Suprapubic skin (tissue), 4 donors: Measurements from ENCODE around the gene TBC1D9. TPM values are rescaled to one million over a fixed set of nuclear protein-coding genes. Genes with fewer than 3 reads are reported as not detected.

Source experiments
- DNase-seq, 2 donors: peaks; one replicate each; pipeline ENCODE4 v3.0.0-alpha.2; 2019; ENCODE audit warnings: low spot score in 2 of 2
- H3K27ac ChIP-seq: fragments of 200-600 bp; sonication (generic); one replicate; pipeline ENCODE4 v1.5.1; 2019
- H3K27me3 ChIP-seq: fragments of 200-600 bp; sonication (generic); one replicate; pipeline ENCODE4 v1.5.1; 2019
- H3K36me3 ChIP-seq: fragments of 200-600 bp; sonication (generic); one replicate; pipeline ENCODE4 v1.5.1; 2019
- H3K4me1 ChIP-seq: fragments of 200-600 bp; sonication (generic); one replicate; pipeline ENCODE4 v1.5.1; 2019
- H3K4me3 ChIP-seq: fragments of 200-600 bp; sonication (generic); one replicate; pipeline ENCODE4 v1.5.1; 2019; ENCODE audit warnings: mild to moderate bottlenecking
- H3K9me3 ChIP-seq: fragments of 200-600 bp; sonication (generic); one replicate; pipeline ENCODE4 v1.5.1; 2019
- CTCF ChIP-seq, 2 donors: fragments of 200-600 bp in 1 of 2; fragments of 450-650 bp in 1 of 2; sonication (generic) in 1 of 2; IDR thresholded peaks; one replicate each; pipeline ENCODE4 v1.5.1; 2016 to 2019; ENCODE audit warnings: antibody characterized with exemption in 2 of 2, mild to moderate bottlenecking in 1 of 2, moderate library complexity in 1 of 2
- EP300 ChIP-seq: sonication (generic); formaldehyde crosslinking; IDR thresholded peaks from one replicate; pipeline ENCODE4 v1.6.1; 2017; ENCODE audit warnings: antibody characterized with exemption
- POLR2A ChIP-seq, 2 donors: fragments of 450-650 bp; IDR thresholded peaks; one replicate each; pipeline ENCODE4 v1.6.1; 2017; ENCODE audit warnings: antibody characterized with exemption in 2 of 2, mild to moderate bottlenecking in 2 of 2, moderate library complexity in 2 of 2
- POLR2AphosphoS5 ChIP-seq, 3 donors: sonication (generic); formaldehyde crosslinking; IDR thresholded peaks; one replicate each; pipeline ENCODE4 v1.6.1; 2017; ENCODE audit warnings: antibody characterized with exemption in 3 of 3
- WGBS: methylation state at CpG from one replicate; pipeline ENCODE4 v1.1.5; 2018; 5-methylcytosine and 5-hydroxymethylcytosine counted together
- total RNA-seq, 4 donors: library from RNA; depleted of rRNA; stranded (reverse); fragments of >200 nt; gene quantifications; one replicate each; pipeline ENCODE4 v1.1.0, GENCODE V29; 2016

TBC1D9 gene
- total RNA-seq, 4 donors from 2014 or later, result 5.7 to 9.8 (median 8.9) TPM

- peaks cover 34% of the 10 kb centered on the region for H3K36me3 ChIP-seq
- no peak for DNase-seq
- H3K9me3 ChIP-seq, result no peaks in the 10 kb centered on the region
- peaks cover under 1% of the 10 kb centered on the region for H3K4me1 ChIP-seq
- H3K27me3 ChIP-seq, result no peaks in the 10 kb centered on the region
- 100% methylated on average over 2 of the region's 2 CpGs for WGBS
- H3K27ac ChIP-seq, result no peak overlapping the region
- no peak for TF ChIP-seq POLR2A (IDR thresholded peaks at IDR 0.05)
- no peak overlapping the region for H3K4me3 ChIP-seq
These were observed 107.4 kb downstream of the TBC1D9 start for GRCh38 chr4:140648716-140649308.

- 76% methylated on average over 9 of the region's 9 CpGs for WGBS
- peaks cover 32% of the 10 kb centered on the region for H3K36me3 ChIP-seq
- TF ChIP-seq EP300 (no peak), POLR2A (IDR thresholded peaks at IDR 0.05) (no peak), POLR2AphosphoS5 (IDR thresholded peaks at IDR 0.05) (no peak), CTCF (IDR thresholded peaks at IDR 0.05) (no peak)
These were observed 110.4 kb downstream of the TBC1D9 start for GRCh38 chr4:140645614-140646412.

GRCh38 chr4:140645196-140645595 is 111.0 kb downstream of the TBC1D9 start:
- WGBS, result 97% methylated on average over 11 of the region's 11 CpGs
- DNase-seq, result no peak
- TF ChIP-seq POLR2A (IDR thresholded peaks at IDR 0.05), result no peak
- no peak for TF ChIP-seq EP300
- TF ChIP-seq CTCF (IDR thresholded peaks at IDR 0.05), result no peak
- TF ChIP-seq POLR2AphosphoS5 (IDR thresholded peaks at IDR 0.05), result no peak
- Histone ChIP-seq H3K4me3 (no peak overlapping the region), H3K36me3 (peaks cover 28% of the 10 kb centered on the region), H3K9me3 (no peaks in the 10 kb centered on the region), H3K4me1 (no peaks in the 10 kb centered on the region), H3K27ac (no peak overlapping the region), H3K27me3 (no peaks in the 10 kb centered on the region)

More at GRCh38 chr4:140645614-140646412, 110.4 kb downstream of the TBC1D9 start:
- H3K4me3 ChIP-seq, result no peak overlapping the region
- no peak overlapping the region for H3K27ac ChIP-seq
- no peaks in the 10 kb centered on the region for H3K9me3 ChIP-seq
- no peaks in the 10 kb centered on the region for H3K4me1 ChIP-seq
- no peaks in the 10 kb centered on the region for H3K27me3 ChIP-seq
- DNase-seq, result no peak

- Histone ChIP-seq H3K9me3 (no peaks in the 10 kb centered on the region), H3K36me3 (peaks cover 28% of the 10 kb centered on the region), H3K27me3 (no peaks in the 10 kb centered on the region), H3K27ac (no peak overlapping the region), H3K4me1 (no peaks in the 10 kb centered on the region), H3K4me3 (no peak overlapping the region)
- no peak for DNase-seq
- TF ChIP-seq POLR2A (IDR thresholded peaks at IDR 0.05) (no peak), EP300 (no peak), CTCF (IDR thresholded peaks at IDR 0.05) (no peak), POLR2AphosphoS5 (IDR thresholded peaks at IDR 0.05) (no peak)
- 95% methylated on average over 20 of the region's 25 CpGs for WGBS
These were observed 111.6 kb downstream of the TBC1D9 start for GRCh38 chr4:140644470-140645185.

GRCh38 chr4:140643571-140644055 is 112.6 kb downstream of the TBC1D9 start:
- Histone ChIP-seq H3K27me3 (no peaks in the 10 kb centered on the region), H3K4me1 (no peaks in the 10 kb centered on the region), H3K36me3 (peaks cover 28% of the 10 kb centered on the region), H3K9me3 (no peaks in the 10 kb centered on the region), H3K27ac (no peak overlapping the region), H3K4me3 (no peak overlapping the region)
- DNase-seq, result no peak
- 99% methylated on average over 22 of the region's 33 CpGs for WGBS
- TF ChIP-seq POLR2A (IDR thresholded peaks at IDR 0.05) (no peak), EP300 (no peak), POLR2AphosphoS5 (IDR thresholded peaks at IDR 0.05) (no peak), CTCF (IDR thresholded peaks at IDR 0.05) (no peak)
